KMS-11 (cell line): ENCODE data around the gene MTX1.

Experiments used
- H2AFZ ChIP-seq: fragments of 200-600 bp; sonication (generic); 2 replicates; pipeline ENCODE4 v1.6.1; 2016; ENCODE audit warnings: antibody characterized with exemption, mixed run types, low read depth
- H3K27ac ChIP-seq: fragments of 200-600 bp; sonication (generic); 2 replicates; pipeline ENCODE4 v1.6.1; 2016; ENCODE audit warnings: mild to moderate bottlenecking, mixed run types
- H3K27me3 ChIP-seq: fragments of 200-600 bp; sonication (generic); 2 replicates; pipeline ENCODE4 v1.6.1; 2017; ENCODE audit warnings: mild to moderate bottlenecking, low read depth, mixed run types, moderate library complexity; ENCODE audit not compliant: insufficient read depth
- H3K36me3 ChIP-seq: fragments of 200-600 bp; sonication (generic); 2 replicates; pipeline ENCODE4 v1.6.1; 2017; ENCODE audit warnings: mild to moderate bottlenecking, mixed run types; ENCODE audit not compliant: insufficient read depth
- H3K4me1 ChIP-seq: fragments of 200-600 bp; sonication (generic); 2 replicates; pipeline ENCODE4 v1.6.1; 2016; ENCODE audit warnings: mild to moderate bottlenecking, low read depth, mixed run types; ENCODE audit not compliant: poor library complexity, severe bottlenecking
- H3K4me2 ChIP-seq: fragments of 200-600 bp; sonication (generic); 2 replicates; pipeline ENCODE4 v1.7.0; 2016; ENCODE audit warnings: mild to moderate bottlenecking, mixed run types
- H3K4me3 ChIP-seq: fragments of 200-600 bp; sonication (generic); IDR thresholded peaks from 2 replicates; pipeline ENCODE4 v1.6.1; 2017; ENCODE audit warnings: low read depth, low read length, mixed read lengths; ENCODE audit not compliant: insufficient read depth
- H3K79me2 ChIP-seq: fragments of 200-600 bp; sonication (generic); 2 replicates; pipeline ENCODE4 v1.6.1; 2016; ENCODE audit warnings: low read depth, mixed run types; ENCODE audit not compliant: insufficient read depth
- H3K9ac ChIP-seq: fragments of 200-600 bp; sonication (generic); 2 replicates; pipeline ENCODE4 v1.6.1; 2016; ENCODE audit warnings: mild to moderate bottlenecking, mixed run types
- H4K20me1 ChIP-seq: fragments of 200-600 bp; sonication (generic); 2 replicates; pipeline ENCODE4 v1.6.1; 2016; ENCODE audit warnings: mild to moderate bottlenecking, mixed run types; ENCODE audit not compliant: insufficient read depth
- CTCF ChIP-seq: fragments of 200-600 bp; sonication (generic); conservative IDR thresholded peaks from 2 replicates; pipeline ENCODE4 v1.6.1; 2017; ENCODE audit warnings: low read depth, mild to moderate bottlenecking, antibody characterized with exemption, low read length, moderate library complexity, mixed read lengths

Gene MTX1

GRCh38 chr1:155171836-155172731, 36.4 kb upstream of the MTX1 start:
- no peaks in the 10 kb centered on the region for H4K20me1 ChIP-seq
- H3K4me3 ChIP-seq = peak overlapping the region; percentile 92
- peak overlapping the region; percentile 53 for H3K27ac ChIP-seq
- H3K9ac ChIP-seq = peak overlapping the region; percentile 74
- no peaks in the 10 kb centered on the region for H3K27me3 ChIP-seq
- H2AFZ ChIP-seq = peak overlapping the region; percentile 68
- no peak for TF ChIP-seq CTCF
- H3K79me2 ChIP-seq = peaks cover 18% of the 10 kb centered on the region
- H3K4me1 ChIP-seq = peaks cover 45% of the 10 kb centered on the region
- no peaks in the 10 kb centered on the region; the same call in 1 of the 2 replicates for H3K36me3 ChIP-seq
- peak overlapping the region; percentile 97 for H3K4me2 ChIP-seq

- peak; percentile 100 for TF ChIP-seq CTCF
- Histone ChIP-seq H2AFZ (peak within 1 kb of the TSS; percentile 68), H3K9ac (peak within 1 kb of the TSS; percentile 74), H3K79me2 (peaks cover 18% of the 10 kb centered on the region), H3K36me3 (no peaks in the 10 kb centered on the region; the same call in 1 of the 2 replicates), H3K27me3 (no peaks in the 10 kb centered on the region), H3K4me1 (peaks cover 41% of the 10 kb centered on the region), H3K4me2 (peak within 1 kb of the TSS; percentile 97), H3K27ac (peak within 1 kb of the TSS; percentile 53), H3K4me3 (peak within 1 kb of the TSS; percentile 92), H4K20me1 (no peaks in the 10 kb centered on the region)
These were observed 35.6 kb upstream of the MTX1 start, which contains the start of gene KRTCAP2 for GRCh38 chr1:155172732-155173477. KRTCAP2 (minus strand) TSS chr1:155173304; CDS start chr1:155173224, 80 bp downstream.

GRCh38 chr1:155173478-155174323, 34.8 kb upstream of the MTX1 start, which contains the start of gene TRIM46:
TRIM46 (plus strand) TSS chr1:155173849; CDS start chr1:155173967, 118 bp downstream.
- peak within 1 kb of the TSS; percentile 53 for H3K27ac ChIP-seq
- no peaks in the 10 kb centered on the region for H4K20me1 ChIP-seq
- peaks cover 38% of the 10 kb centered on the region for H3K4me1 ChIP-seq

More at GRCh38 chr1:155173478-155174323, 34.8 kb upstream of the MTX1 start, which contains the start of gene TRIM46:
- peak within 1 kb of the TSS; percentile 92 for H3K4me3 ChIP-seq
- peak within 1 kb of the TSS; percentile 97 for H3K4me2 ChIP-seq
- peak within 1 kb of the TSS; percentile 74 for H3K9ac ChIP-seq
- H3K36me3 ChIP-seq = no peaks in the 10 kb centered on the region; the same call in 1 of the 2 replicates
- TF ChIP-seq CTCF = peak; percentile 96
- H3K27me3 ChIP-seq = no peaks in the 10 kb centered on the region
- H3K79me2 ChIP-seq = peaks cover 18% of the 10 kb centered on the region
- peak within 1 kb of the TSS; percentile 68 for H2AFZ ChIP-seq
